ENCODE results near the gene USP22. TPM values are rescaled to one million over a fixed set of nuclear protein-coding genes. Genes with fewer than 3 reads are reported as not detected.

USP22 gene
- total RNA-seq, 1 donor from 2014 or later = 420 TPM

DNA sequence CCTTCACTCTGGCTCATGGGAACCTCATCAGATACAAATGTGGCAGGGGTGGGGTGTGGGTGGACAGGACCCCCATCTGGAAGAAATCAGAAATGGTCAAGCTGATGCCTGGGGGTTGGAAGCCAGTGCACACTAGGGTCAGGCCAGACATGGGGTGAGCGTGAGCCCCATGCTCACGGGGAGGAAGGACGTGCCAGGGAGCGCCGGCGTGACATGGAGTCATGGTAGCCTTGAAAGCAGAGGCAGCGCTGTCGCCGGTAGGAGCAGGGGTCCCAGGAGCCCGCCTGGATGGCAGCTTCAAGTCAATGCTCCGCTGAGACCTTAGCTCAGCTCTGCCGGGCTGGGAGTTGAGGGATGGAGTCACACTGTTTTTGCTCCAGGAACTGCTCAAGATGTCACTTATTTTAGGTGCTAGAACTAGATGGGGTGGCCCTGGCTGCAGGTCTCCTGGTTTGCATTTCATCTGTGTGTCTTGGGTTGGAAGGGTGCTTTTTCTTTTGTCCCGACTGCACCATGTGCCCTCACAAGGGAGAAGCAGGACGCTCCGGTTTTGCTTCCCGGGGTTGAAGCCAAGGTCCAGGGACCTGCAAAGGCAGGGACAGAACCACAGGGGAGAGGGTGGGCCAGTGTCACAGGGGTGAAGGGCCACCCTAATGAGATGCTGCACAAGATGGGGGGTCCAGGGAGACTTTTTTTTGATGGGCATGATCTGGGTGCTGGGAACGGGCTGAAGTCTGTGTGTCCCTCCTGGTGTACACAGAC, 51.4 kb downstream of the USP22 start:
- peaks cover 13% of the 10 kb centered on the region for H3K27me3 Mint-ChIP-seq (ENCODE audit: unreplicated experiment)
- H3K4me3 Mint-ChIP-seq (ENCODE audit: unreplicated experiment) = no peak overlapping the region
- TF ChIP-seq, protein P1, sequence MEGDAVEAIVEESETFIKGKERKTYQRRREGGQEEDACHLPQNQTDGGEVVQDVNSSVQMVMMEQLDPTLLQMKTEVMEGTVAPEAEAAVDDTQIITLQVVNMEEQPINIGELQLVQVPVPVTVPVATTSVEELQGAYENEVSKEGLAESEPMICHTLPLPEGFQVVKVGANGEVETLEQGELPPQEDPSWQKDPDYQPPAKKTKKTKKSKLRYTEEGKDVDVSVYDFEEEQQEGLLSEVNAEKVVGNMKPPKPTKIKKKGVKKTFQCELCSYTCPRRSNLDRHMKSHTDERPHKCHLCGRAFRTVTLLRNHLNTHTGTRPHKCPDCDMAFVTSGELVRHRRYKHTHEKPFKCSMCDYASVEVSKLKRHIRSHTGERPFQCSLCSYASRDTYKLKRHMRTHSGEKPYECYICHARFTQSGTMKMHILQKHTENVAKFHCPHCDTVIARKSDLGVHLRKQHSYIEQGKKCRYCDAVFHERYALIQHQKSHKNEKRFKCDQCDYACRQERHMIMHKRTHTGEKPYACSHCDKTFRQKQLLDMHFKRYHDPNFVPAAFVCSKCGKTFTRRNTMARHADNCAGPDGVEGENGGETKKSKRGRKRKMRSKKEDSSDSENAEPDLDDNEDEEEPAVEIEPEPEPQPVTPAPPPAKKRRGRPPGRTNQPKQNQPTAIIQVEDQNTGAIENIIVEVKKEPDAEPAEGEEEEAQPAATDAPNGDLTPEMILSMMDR (IDR thresholded peaks at IDR 0.05; ENCODE audit: partially characterized antibody, unreplicated experiment) = no peak
- DNase-seq = no peak
- H3K36me3 Mint-ChIP-seq (ENCODE audit: unreplicated experiment) = peaks cover 3% of the 10 kb centered on the region
- H3K27ac Mint-ChIP-seq (ENCODE audit: unreplicated experiment) = peak overlapping the region; percentile 59
- H3K9me3 Mint-ChIP-seq (ENCODE audit: unreplicated experiment) = peaks cover 20% of the 10 kb centered on the region
- peaks cover 11% of the 10 kb centered on the region for H3K4me1 Mint-ChIP-seq (ENCODE audit: low read depth, unreplicated experiment)

DNA sequence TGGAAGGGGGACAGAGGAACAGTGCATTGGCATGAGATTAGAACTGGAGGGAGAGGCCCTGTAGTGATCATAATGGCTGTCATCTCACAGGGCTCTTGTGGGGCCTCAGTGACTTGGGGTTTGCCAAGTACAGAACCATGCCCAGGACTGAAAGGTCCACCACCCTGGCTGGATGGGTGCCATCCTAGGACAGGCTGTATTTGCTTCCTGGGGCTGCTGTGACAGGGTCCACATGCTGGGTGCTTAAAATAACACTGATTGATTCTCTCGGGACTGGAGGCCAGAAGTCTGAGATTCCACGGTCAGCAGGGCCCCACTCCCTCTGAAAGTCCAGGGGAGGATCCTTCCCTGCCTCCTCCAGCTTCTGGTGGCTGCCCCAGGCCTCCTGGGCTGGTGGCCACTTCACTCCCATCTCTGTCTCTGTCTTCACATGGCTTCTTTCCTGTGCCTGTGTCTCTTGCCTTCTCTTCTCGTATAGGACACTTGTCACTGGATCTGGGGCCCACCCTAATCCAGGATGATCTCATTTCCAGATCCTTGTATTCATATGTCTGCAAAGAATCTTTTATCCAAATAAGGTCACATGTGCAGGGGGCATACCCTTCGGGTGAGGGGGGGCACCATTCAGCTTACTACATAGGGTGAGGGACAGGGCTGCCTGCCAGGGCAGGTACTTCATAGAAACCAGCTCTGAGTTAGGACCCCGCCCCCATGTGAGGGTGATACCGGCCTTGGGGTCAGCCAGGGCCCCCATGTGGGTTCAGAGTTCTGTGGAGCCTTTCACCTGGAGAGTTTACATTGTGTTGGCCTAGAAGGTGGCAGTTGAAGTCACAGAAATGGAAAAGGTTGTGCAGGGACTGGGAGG, 52.6 kb downstream of the USP22 start:
- peaks cover 11% of the 10 kb centered on the region for H3K4me1 Mint-ChIP-seq (ENCODE audit: low read depth, unreplicated experiment)
- no peak overlapping the region for H3K27ac Mint-ChIP-seq (ENCODE audit: unreplicated experiment)
- DNase-seq = no peak
- peaks cover 21% of the 10 kb centered on the region for H3K9me3 Mint-ChIP-seq (ENCODE audit: unreplicated experiment)
- H3K36me3 Mint-ChIP-seq (ENCODE audit: unreplicated experiment) = peaks cover 4% of the 10 kb centered on the region
- no peak overlapping the region for H3K4me3 Mint-ChIP-seq (ENCODE audit: unreplicated experiment)
- H3K27me3 Mint-ChIP-seq (ENCODE audit: unreplicated experiment) = peaks cover 12% of the 10 kb centered on the region
- TF ChIP-seq, protein P1 (IDR thresholded peaks at IDR 0.05; ENCODE audit: partially characterized antibody, unreplicated experiment) = no peak

DNA sequence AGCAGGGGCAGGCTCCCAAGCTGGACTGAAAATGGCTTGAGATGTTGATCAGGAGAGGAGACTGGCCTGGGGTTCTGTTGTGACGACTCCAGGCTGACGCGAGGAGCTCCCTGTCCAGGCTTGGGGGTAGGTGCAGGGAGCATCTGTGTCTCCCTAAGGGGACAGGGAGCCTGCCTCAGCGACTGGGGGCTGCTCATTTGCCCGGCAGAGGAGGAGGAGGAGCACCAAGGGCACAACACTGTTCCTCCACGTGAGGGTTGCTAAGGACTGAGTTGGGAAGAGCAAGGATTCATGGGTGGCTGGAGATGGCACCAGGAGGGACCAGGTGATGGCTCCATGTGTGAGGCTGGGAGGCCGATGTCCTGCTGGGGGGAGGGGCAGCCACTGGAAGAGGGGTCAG, 53.3 kb downstream of the USP22 start:
- H3K27ac Mint-ChIP-seq (ENCODE audit: unreplicated experiment) = no peak overlapping the region
- H3K9me3 Mint-ChIP-seq (ENCODE audit: unreplicated experiment) = peaks cover 21% of the 10 kb centered on the region
- H3K4me3 Mint-ChIP-seq (ENCODE audit: unreplicated experiment) = no peak overlapping the region
- H3K36me3 Mint-ChIP-seq (ENCODE audit: unreplicated experiment) = peaks cover 4% of the 10 kb centered on the region
- peaks cover 11% of the 10 kb centered on the region for H3K4me1 Mint-ChIP-seq (ENCODE audit: low read depth, unreplicated experiment)
- peaks cover 12% of the 10 kb centered on the region for H3K27me3 Mint-ChIP-seq (ENCODE audit: unreplicated experiment)
- TF ChIP-seq, protein P1 (IDR thresholded peaks at IDR 0.05; ENCODE audit: partially characterized antibody, unreplicated experiment) = no peak
- DNase-seq = no peak

DNA sequence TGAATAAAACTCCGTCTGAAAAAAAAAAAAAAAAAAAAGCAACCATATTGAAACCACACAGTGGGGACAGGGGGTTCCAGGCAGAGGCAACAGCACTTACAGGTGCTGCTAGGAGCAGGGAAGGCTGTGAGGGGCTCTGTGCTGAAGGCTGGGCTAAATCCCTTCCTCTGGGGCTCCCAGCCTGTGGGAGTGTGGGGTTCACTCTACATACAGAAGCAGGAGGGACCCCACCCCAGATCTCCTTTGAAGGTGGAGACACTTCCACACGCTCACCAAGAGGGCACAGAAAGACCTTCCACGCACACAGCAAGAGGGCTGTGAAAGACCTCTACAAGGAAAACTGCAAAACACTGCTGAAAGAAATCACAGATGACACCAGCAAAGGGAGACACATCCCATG, 53.9 kb downstream of the USP22 start:
- TF ChIP-seq, protein P1 (IDR thresholded peaks at IDR 0.05; ENCODE audit: partially characterized antibody, unreplicated experiment) = no peak
- peaks cover 11% of the 10 kb centered on the region for H3K27me3 Mint-ChIP-seq (ENCODE audit: unreplicated experiment)
- H3K9me3 Mint-ChIP-seq (ENCODE audit: unreplicated experiment) = peaks cover 21% of the 10 kb centered on the region
- no peak overlapping the region for H3K4me3 Mint-ChIP-seq (ENCODE audit: unreplicated experiment)
- peaks cover 4% of the 10 kb centered on the region for H3K36me3 Mint-ChIP-seq (ENCODE audit: unreplicated experiment)
- no peak for DNase-seq
- H3K4me1 Mint-ChIP-seq (ENCODE audit: low read depth, unreplicated experiment) = peaks cover 11% of the 10 kb centered on the region
- H3K27ac Mint-ChIP-seq (ENCODE audit: unreplicated experiment) = no peak overlapping the region
